Measurements from ENCODE around the gene VLDLR. TPM values are rescaled to one million over a fixed set of nuclear protein-coding genes. Genes with fewer than 3 reads are reported as not detected.
A peak's percentile ranks its signal among the peaks of the same experiment; 100 is the strongest.

The VLDLR gene
- total RNA-seq (2021; fragmentation: NEBNext Ultra II Directional; extraction: Animal tissue kit (Norgen Biotek cat#: 25700)): 1 to 10 TPM; 6.9 to 8.8 (median 8.1) TPM
- long read RNA-seq, full-length matches to known transcripts: 2 of 9 reads
- long read RNA-seq, partial matches to known transcripts: 5 of 9 reads
- long read RNA-seq, other reads (novel, unspliced or antisense): 2 of 9 reads

DNA sequence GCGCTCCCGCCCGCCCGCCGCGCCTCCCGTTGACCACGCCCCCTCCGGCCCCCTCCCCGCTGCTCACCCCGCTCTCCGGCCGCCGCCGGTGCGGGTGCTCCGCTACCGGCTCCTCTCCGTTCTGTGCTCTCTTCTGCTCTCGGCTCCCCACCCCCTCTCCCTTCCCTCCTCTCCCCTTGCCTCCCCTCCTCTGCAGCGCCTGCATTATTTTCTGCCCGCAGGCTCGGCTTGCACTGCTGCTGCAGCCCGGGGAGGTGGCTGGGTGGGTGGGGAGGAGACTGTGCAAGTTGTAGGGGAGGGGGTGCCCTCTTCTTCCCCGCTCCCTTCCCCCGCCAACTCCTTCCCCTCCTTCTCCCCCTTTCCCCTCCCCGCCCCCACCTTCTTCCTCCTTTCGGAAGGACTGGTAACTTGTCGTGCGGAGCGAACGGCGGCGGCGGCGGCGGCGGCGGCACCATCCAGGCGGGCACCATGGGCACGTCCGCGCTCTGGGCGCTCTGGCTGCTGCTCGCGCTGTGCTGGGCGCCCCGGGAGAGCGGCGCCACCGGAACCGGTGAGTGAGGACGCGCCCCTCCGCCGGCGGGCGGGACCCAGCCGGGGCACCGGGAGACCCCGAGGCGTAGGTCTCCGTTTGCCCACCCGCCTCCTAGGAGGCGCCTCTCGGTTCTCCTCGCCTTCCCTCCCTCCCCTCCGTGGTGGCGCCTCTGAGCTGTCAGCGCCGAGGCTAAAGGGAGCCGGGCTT, at the start of gene VLDLR:
Gene VLDLR, plus strand, starts transcription at position 66 of the 739 bp plus-strand sequence. Its CDS starts 403 bp downstream, at position 469.
- TF ChIP-seq, protein P1, sequence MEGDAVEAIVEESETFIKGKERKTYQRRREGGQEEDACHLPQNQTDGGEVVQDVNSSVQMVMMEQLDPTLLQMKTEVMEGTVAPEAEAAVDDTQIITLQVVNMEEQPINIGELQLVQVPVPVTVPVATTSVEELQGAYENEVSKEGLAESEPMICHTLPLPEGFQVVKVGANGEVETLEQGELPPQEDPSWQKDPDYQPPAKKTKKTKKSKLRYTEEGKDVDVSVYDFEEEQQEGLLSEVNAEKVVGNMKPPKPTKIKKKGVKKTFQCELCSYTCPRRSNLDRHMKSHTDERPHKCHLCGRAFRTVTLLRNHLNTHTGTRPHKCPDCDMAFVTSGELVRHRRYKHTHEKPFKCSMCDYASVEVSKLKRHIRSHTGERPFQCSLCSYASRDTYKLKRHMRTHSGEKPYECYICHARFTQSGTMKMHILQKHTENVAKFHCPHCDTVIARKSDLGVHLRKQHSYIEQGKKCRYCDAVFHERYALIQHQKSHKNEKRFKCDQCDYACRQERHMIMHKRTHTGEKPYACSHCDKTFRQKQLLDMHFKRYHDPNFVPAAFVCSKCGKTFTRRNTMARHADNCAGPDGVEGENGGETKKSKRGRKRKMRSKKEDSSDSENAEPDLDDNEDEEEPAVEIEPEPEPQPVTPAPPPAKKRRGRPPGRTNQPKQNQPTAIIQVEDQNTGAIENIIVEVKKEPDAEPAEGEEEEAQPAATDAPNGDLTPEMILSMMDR (IDR thresholded peaks at IDR 0.05): no peak
- Mint-ChIP-seq H3K27me3 (ENCODE audit: insufficient read depth) (no peaks in the 10 kb centered on the region; the same call in none of the 2 replicates), H3K4me3 (peak within 1 kb of the TSS; percentile 90), H3K27ac (peak within 1 kb of the TSS; percentile 67), H3K36me3 (ENCODE audit: low read depth) (no peaks in the 10 kb centered on the region), H3K4me1 (ENCODE audit: low read depth) (peaks cover 20% of the 10 kb centered on the region), H3K9me3 (no peaks in the 10 kb centered on the region)
- DNase-seq: no peak

DNA sequence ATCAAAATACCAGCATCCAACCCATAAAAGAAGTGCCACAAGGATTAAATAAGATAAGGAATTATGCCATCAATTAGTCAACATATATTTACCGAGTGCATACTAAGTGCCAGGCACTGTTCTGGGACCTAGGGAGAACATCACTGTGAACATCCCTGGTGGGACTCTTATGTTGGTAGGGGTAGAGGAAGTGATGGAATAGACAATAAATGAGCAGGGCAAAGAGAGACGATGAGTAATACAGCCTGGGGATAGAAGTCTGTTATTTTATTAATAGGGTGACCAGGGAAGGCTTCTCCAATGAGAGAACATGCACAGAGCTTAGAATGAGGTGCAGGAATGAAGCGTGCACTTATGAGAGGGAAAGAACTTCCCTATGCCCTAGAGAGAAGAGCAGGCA, 47.4 kb upstream of the VLDLR start:
- TF ChIP-seq, protein P1 (IDR thresholded peaks at IDR 0.05): no peak
- Mint-ChIP-seq H3K27me3 (ENCODE audit: insufficient read depth) (no peaks in the 10 kb centered on the region), H3K4me3 (no peak overlapping the region), H3K36me3 (ENCODE audit: low read depth) (no peaks in the 10 kb centered on the region), H3K4me1 (ENCODE audit: low read depth) (peaks cover 31% of the 10 kb centered on the region), H3K27ac (no peak overlapping the region), H3K9me3 (no peaks in the 10 kb centered on the region)
- DNase-seq: peak; percentile 50

DNA sequence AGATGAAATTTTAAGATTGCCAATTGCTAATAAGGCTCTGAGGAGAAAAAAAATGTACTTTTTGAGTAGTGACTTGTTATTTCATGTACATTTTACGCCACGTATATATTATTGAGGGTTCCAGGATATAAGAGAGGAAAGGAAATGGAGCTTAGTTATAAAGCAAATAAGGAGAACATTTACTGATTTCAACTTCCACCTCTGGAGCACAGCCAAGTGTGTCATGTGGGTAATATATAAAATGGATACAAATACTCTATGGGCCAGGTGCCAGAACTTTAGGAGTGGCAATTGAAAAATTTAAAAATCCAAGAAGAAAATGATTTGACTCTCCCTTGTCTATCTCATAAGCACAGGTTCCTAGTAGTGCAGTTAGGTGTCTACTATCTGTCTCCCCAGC, 45.0 kb upstream of the VLDLR start:
- H3K27ac Mint-ChIP-seq: no peak overlapping the region
- H3K4me1 Mint-ChIP-seq (ENCODE audit: low read depth): peaks cover 19% of the 10 kb centered on the region
- H3K36me3 Mint-ChIP-seq (ENCODE audit: low read depth): no peaks in the 10 kb centered on the region
- H3K4me3 Mint-ChIP-seq: no peak overlapping the region
- TF ChIP-seq, protein P1 (IDR thresholded peaks at IDR 0.05): no peak
- no peak for DNase-seq
- no peaks in the 10 kb centered on the region for H3K27me3 Mint-ChIP-seq (ENCODE audit: insufficient read depth)
- no peaks in the 10 kb centered on the region for H3K9me3 Mint-ChIP-seq

DNA sequence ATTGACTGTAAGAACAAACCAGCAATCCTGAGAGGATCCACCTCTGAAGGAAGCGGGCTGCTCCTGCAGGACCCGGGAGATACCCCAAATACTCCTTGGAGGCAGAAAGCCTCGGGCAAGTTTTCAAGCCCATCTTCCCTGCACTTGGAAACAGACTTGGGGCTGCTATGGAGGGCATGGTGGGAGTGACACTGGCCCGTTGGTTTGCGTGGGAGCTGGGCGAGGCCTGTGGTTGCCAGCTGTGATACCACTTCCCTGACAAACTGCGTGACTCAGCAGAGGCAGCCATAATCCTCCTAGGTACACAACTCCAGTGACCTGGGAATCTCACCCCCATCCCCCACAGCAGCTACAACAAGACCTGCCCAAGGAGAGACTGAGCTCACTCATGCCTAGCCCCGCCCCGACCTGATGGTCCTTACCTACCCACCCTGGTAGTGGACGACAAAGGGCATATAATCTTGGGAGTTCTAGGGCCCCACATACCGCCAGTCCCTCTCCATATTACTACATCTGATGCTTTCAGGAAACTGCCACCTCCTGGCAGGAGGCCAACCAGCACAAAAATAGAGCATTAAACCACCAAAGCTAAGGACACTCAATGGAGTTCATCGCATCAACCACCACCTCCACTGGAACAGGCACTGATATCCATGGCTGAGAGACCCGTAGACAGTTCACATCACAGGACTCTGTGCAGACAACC, 38.1 kb upstream of the VLDLR start:
- TF ChIP-seq, protein P1 (IDR thresholded peaks at IDR 0.05): no peak
- DNase-seq: no peak
- no peaks in the 10 kb centered on the region for H3K27me3 Mint-ChIP-seq (ENCODE audit: insufficient read depth)
- no peak overlapping the region for H3K4me3 Mint-ChIP-seq
- no peaks in the 10 kb centered on the region for H3K4me1 Mint-ChIP-seq (ENCODE audit: low read depth)
- no peaks in the 10 kb centered on the region; the same call in 1 of the 2 replicates for H3K9me3 Mint-ChIP-seq
- no peak overlapping the region for H3K27ac Mint-ChIP-seq
- H3K36me3 Mint-ChIP-seq (ENCODE audit: low read depth): no peaks in the 10 kb centered on the region

DNA sequence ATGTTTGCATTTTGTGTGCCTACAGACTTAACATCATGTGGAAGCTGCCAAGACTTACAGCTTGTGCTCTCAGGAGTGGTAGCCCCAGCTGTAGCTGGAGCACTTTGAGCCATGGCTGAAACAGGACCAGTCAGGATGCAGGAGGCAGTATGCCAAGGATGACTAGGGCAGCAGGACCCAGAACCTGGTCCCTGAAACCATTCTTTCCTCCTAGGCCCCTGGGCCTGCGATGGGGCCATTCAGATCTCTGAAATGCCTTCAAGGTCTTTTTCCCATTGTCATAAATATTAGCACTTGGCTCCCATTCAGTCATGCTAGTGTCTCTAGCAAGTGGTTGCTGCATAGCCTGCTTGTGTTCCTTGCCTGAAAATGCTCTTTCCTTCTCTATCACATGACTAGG, 29.6 kb upstream of the VLDLR start:
- Mint-ChIP-seq H3K9me3 (peaks cover 10% of the 10 kb centered on the region), H3K27ac (no peak overlapping the region), H3K36me3 (ENCODE audit: low read depth) (no peaks in the 10 kb centered on the region), H3K27me3 (ENCODE audit: insufficient read depth) (peaks cover 3% of the 10 kb centered on the region), H3K4me1 (ENCODE audit: low read depth) (no peaks in the 10 kb centered on the region), H3K4me3 (no peak overlapping the region)
- no peak for DNase-seq
- TF ChIP-seq, protein P1 (IDR thresholded peaks at IDR 0.05): no peak

All from HFFc6 (cell line).